Measurements from ENCODE around the gene OR7C1. TPM values are rescaled to one million over a fixed set of nuclear protein-coding genes. Genes with fewer than 3 reads are reported as not detected.

Gene OR7C1
- not detected in 5 replicates for total RNA-seq (2022; extraction: Qiagen RNA extraction; ENCODE audit: low read depth)

DNA sequence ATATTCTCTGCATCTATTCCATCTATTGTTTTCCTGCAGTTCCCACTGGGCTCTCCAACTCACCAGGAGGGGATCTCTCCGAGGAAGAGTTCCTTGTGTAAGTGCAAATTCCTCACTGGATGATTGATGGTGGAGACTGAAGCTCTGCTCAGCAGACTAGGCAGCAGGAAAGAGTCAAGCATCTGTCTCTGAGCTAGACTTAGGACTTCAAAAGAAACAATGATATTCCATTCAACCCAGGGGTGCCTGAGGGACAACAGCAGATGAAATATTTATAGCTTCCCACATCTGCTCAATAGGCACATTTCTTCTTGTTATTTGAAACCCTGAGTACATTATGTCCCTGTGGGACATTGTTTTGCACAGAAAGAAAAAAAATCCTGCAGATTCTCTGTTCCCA, at the start of gene OR7C1, which contains the start of gene OR7A5:
TSS of gene OR7C1 (minus strand) at position 175 of the 400 bp plus-strand sequence. CDS start 35,049 bp downstream, outside the sequence.
TSS of gene OR7A5 (minus strand) at position 175 of the 400 bp plus-strand sequence. CDS start 6,944 bp downstream, outside the sequence.

DNA sequence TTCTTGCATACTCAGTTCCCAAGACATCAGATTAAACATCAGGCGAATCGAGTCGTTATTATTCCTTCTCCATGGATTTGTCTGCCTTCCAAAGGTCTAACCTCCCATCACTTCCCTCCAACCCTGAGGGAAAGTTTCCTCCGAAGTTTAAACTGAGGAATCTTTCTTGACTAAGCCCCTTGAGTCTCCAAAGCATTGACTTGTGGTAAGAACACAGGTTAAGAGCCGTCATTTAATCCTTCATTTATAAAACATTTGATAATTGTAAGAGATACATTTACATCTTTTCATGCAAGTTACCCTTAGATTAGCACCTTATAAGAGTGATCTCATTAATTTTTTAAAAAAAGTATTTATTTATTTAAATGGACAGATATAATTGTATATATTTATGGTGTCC, 13.8 kb upstream of the OR7C1 start, which contains the start of gene OR7A10:
TSS of gene OR7A10 (minus strand) at position 101 of the 400 bp plus-strand sequence. CDS start 7,045 bp downstream, outside the sequence.

DNA sequence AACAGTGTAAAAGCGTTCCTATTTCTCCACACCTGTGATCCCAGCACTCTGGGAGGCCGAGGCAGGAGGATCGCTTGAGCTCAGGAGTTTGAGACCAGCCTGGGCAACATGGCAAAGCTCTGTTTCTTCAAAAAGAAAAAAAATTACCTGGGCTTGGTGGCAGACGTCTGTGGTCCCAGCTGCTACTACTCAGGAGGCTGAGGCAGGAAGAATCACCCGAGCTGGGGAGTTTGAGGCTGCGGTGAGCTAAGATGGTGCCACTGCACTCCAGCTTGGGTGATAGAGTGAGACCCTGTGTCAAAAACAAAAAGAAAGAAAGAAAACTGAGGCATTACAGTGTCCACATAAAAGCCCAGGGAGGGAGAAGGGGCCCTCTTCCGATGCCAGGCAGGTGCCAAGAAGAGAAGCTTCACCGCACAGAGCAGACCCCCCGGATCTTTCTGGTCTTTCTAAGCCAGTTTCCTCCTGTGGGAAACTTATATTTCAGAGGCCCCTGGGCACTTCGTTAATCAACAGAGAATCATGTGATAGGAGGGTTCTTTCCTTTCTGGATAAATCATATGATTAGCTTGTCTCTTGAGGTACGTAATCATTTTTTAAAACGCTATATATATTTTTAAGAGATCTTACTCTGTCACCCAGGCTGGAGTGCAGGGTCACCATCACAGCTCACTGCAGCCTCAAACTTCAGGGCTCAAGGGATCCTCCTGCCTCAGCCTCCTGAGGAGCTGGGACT, 56.7 kb downstream of the OR7C1 start, which contains the start of gene ADGRE2:
TSS of gene ADGRE2 (minus strand) at position 451 of the 736 bp plus-strand sequence. CDS start 1,804 bp downstream, outside the sequence.

Other genes starting within 250 kb of the OR7C1 start
- gene ADGRE3, start 160.3 kb downstream of the OR7C1 start, total RNA-seq (2022; extraction: Qiagen RNA extraction; ENCODE audit: low read depth): not detected in 5 replicates
- 1.2 to 3.8 TPM (median 3.4 TPM) in 5 replicates for gene ZNF333, start 145.1 kb downstream of the OR7C1 start, total RNA-seq (2022; extraction: Qiagen RNA extraction; ENCODE audit: low read depth)
- gene ADGRE2, start 56.6 kb downstream of the OR7C1 start, total RNA-seq (2022; extraction: Qiagen RNA extraction; ENCODE audit: low read depth): 0.53 to 1.4 TPM (median 0.99 TPM) in 5 replicates
- gene OR7A5, start within 50 bp of the OR7C1 start, total RNA-seq (2022; extraction: Qiagen RNA extraction; ENCODE audit: low read depth): not detected in 5 replicates
- gene OR7A10, start 13.7 kb upstream of the OR7C1 start, total RNA-seq (2022; extraction: Qiagen RNA extraction; ENCODE audit: low read depth): not detected in 5 replicates
- gene OR7A17, start 50.9 kb upstream of the OR7C1 start, total RNA-seq (2022; extraction: Qiagen RNA extraction; ENCODE audit: low read depth): not detected in 5 replicates
- gene OR7C2, start 106.3 kb upstream of the OR7C1 start, total RNA-seq (2022; extraction: Qiagen RNA extraction; ENCODE audit: low read depth): not detected in 5 replicates
- gene SLC1A6, start 144.7 kb upstream of the OR7C1 start, total RNA-seq (2022; extraction: Qiagen RNA extraction; ENCODE audit: low read depth): not detected in 5 replicates
- not detected in 5 replicates for gene CASP14, start 214.3 kb upstream of the OR7C1 start, total RNA-seq (2022; extraction: Qiagen RNA extraction; ENCODE audit: low read depth)
- not detected in 5 replicates for gene OR1I1, start 247.0 kb upstream of the OR7C1 start, total RNA-seq (2022; extraction: Qiagen RNA extraction; ENCODE audit: low read depth)

Measured in A549 treated with ZK216348 at 1 μM for 4 hours (cell line).